Choroid plexus epithelial cell (primary cell): ENCODE measurements around the gene SBK2.

Experiments
- DNase-seq: peaks from one replicate; pipeline ENCODE4 v3.0.0-alpha.2; 2010; ENCODE audit warnings: low read depth
- H3K4me3 ChIP-seq: 2 replicates; pipeline ENCODE4 v1.5.1; 2011; ENCODE audit warnings: low read depth, mild to moderate bottlenecking, control low read depth, low read length, moderate library complexity
- TF ChIP-seq, protein P1 (sequence below): conservative IDR thresholded peaks from 2 replicates; pipeline ENCODE4 v1.5.1; 2011; ENCODE audit warnings: low read depth, mild to moderate bottlenecking, control low read depth, inconsistent platforms, low read length, moderate library complexity

The SBK2 gene

DNA sequence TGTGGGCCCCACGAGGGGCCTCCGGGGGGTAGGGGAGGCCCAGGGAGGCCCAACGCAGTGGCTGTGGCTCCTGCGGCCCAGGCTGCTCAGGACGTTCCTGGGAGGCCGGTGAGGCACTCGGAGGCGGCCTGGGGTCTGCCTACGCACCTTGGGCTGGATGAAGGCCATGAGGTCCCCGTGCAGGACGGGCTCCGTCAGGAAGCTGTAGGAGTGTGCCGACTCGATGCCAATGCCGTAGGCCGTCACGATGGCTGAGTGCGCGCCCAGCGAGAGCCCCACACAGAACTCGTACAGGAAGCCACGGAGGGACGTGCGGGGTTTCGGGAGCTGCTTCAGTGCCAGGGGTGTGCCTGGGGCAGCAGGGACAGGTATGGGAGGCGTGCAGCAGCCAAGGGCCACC lies 5.9 kb downstream of the SBK2 start:
- TF ChIP-seq, protein P1, sequence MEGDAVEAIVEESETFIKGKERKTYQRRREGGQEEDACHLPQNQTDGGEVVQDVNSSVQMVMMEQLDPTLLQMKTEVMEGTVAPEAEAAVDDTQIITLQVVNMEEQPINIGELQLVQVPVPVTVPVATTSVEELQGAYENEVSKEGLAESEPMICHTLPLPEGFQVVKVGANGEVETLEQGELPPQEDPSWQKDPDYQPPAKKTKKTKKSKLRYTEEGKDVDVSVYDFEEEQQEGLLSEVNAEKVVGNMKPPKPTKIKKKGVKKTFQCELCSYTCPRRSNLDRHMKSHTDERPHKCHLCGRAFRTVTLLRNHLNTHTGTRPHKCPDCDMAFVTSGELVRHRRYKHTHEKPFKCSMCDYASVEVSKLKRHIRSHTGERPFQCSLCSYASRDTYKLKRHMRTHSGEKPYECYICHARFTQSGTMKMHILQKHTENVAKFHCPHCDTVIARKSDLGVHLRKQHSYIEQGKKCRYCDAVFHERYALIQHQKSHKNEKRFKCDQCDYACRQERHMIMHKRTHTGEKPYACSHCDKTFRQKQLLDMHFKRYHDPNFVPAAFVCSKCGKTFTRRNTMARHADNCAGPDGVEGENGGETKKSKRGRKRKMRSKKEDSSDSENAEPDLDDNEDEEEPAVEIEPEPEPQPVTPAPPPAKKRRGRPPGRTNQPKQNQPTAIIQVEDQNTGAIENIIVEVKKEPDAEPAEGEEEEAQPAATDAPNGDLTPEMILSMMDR: no peak
- H3K4me3 ChIP-seq: no peak overlapping the region
- no peak for DNase-seq

DNA sequence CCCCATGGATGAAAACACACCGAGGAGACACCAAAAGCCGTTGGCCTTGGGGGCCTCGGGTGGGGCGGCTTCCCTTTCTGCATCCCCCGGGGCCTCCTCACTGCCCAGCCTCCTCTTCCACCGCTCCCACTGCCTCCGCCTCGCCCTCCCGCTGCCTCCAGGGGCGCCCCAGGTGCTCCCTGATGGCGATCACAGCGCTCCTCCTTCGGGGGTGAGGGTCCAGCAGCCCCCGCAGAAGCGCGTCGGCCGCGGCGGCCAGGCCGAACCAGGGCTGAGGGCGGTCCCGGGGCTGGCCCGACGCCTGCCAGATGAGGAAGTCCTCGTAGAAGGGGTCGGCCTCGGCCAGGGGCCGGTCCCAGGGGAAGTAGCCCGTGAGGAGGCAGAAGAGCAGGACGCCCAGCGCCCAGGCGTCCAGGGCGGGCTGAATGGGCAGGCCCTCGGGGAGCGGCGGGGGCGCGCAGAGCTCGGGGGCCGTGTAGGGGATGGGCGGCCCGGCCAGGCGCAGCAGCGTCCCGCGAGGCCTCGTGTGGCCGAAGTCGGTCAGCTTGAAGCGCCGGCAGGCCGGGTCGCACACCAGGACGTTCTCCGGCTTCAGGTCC lies 7.2 kb downstream of the SBK2 start:
- DNase-seq: no peak
- TF ChIP-seq, protein P1: no peak
- no peak overlapping the region for H3K4me3 ChIP-seq

DNA sequence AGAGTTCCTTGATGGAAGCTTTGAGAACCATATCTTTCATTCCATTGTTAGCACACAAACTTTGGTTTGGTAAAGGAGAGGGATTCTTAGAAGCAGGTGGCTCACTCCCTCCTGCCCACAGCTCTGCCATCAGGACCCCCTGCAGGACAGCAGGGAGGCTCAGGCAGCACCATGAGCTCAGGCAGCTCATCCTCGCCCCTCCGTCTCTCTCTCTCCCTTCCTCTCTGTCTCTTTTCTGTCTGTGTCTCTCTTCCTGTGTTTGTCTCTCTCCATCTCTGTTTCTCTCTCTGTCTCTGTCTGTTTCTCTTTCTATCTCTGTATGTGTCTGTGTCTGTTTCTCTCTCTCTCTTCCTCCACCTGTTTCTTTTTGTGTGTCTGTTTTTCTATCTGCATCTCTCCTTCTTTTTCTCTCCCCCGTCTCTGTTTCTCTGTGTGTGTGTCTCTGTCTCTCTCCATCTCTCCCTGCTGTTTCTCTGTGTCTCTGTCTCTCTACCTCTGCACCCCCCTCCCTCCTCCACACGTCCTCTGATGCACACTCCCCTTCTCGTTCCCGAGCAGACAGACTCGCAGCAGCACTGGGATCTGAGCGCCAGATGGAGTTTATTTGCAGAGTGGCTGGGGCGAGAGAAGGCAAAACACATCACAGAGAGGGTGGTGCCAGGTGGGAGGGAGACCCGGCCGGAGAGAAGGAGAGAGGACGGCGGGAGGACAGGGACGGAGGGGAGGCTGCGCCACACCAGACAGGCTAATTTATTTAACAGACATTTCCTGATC lies 8.7 kb downstream of the SBK2 start:
- H3K4me3 ChIP-seq: peak overlapping the region; percentile 14
- DNase-seq: peak; percentile 50
- TF ChIP-seq, protein P1: peak; percentile 46

DNA sequence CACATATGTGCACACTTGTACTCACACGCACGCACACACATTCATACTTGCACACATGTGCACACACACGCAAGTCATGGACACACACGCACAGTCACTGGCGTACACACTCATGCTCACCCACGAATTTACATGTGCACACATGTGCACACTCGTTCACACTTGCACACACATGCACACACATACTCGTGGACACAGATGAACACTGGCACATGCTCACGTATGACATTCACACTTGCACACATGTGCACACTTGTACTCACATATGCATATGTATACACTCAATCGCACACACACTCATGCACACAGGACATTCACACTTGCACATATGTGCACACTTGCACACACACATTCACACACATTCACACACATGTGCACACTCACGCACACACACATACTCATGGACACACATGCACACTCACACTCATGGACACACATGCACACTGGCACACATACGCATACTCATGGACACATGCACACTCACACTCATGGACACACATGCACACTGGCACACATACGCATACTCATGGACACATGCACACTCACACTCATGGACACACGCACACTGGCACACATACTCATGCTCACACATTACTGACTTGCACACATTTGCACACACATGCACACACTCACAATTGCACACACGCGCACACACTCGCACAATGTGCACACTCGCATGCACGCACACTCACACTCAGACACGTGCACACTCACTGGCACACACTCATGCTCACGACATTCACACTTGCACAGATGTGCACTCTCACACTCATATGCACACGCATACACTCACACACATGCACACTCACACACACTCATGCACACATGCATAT lies 9.5 kb downstream of the SBK2 start:
- DNase-seq: no peak
- no peak overlapping the region for H3K4me3 ChIP-seq
- TF ChIP-seq, protein P1: no peak

DNA sequence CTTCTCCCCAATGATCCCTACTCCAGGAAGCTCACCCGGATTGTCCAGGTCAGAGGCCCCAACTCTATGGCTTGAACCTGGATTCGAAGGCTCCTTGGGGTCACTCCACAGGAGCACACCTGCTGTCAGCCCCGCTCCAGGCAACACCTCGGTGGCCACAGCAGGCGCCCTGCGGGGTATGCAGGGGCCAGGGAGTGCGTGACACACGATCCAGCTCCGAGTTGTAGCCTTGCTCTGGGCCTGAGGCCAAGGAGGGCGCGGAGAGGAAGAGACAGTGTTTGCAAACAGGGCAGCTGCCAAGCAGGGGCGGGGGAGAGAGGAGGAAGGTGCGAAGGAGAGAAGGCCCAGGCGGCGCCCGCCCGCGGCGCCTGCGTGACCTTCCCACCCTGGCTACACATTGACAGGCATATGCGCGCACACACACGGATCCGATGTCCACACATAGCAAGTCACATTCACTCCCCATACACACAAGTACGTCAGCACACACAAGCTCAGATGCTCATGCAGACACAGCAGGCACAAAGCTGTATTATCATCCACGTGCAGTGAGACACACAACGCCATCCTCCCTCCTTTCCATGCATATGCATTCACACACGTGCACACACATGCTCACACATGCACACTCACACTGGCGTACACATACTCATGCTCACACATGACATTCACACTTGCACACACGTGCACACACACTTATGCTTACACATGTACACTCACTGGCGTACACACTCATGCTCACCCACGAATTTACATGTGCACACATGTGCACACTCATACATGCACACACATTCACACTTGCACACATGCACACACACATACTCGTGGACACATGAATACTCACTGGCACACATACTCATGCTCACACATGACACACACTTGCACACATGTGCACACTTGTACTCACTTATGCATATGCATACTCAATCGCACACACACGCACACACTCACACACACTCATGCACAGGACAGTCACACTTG lies 10.4 kb downstream of the SBK2 start:
- DNase-seq: peak; percentile 92
- no peak overlapping the region for H3K4me3 ChIP-seq
- TF ChIP-seq, protein P1: no peak
